ENCODE results near the gene DDB1. TPM values are rescaled to one million over a fixed set of nuclear protein-coding genes. Genes with fewer than 3 reads are reported as not detected.

Gene DDB1
- total and polyA plus RNA-seq, 2 of the 4 experiments (the other 2 are of a cell fraction) = 221 to 412 TPM

GRCh38 chr11:61306221-61306620 is 26.7 kb downstream of the DDB1 start:
- 90% methylated on average over 1 of the region's 1 CpG; no CpG with 5 or more reads in 1 of the 2 experiments for WGBS, 2 experiments (ENCODE audit: extremely low coverage in 2 of 2, insufficient read length in 1 of 2)
- H4K20me1 ChIP-seq (ENCODE audit: insufficient read depth, low read length) = peaks cover 25% of the 10 kb centered on the region
- H3K4me2 ChIP-seq (ENCODE audit: low read depth, low read length) = no peak overlapping the region
- ChIA-PET CTCF (no interaction called here), POLR2A (ENCODE audit: unreplicated experiment) (no interaction called here)
- H2AFZ ChIP-seq (replicated peaks; ENCODE audit: low read length, poor library complexity) = no peak overlapping the region
- H2BK120ac ChIP-seq (ENCODE audit: low read depth, low read length) = no peak overlapping the region
- no peaks in the 10 kb centered on the region; the same call in 1 of the 2 replicates for H3K9me1 ChIP-seq (ENCODE audit: insufficient read depth, low read length)
- no peak overlapping the region for H2BK20ac ChIP-seq (ENCODE audit: low read depth, low read length)
- ATAC-seq (ENCODE audit: low read depth) = no peak
- H3K79me1 ChIP-seq (ENCODE audit: low read depth in 1 of 2, low read length in 2 of 2) = peaks cover 18 to 36% of the 10 kb centered on the region in 2 experiments
- no peak overlapping the region for H2BK15ac ChIP-seq (ENCODE audit: low read depth, low read length)
- no peaks in the 10 kb centered on the region for H3K27me3 ChIP-seq (ENCODE audit: control insufficient read depth, insufficient read depth, low read length)
- H2AK9ac ChIP-seq (replicated peaks; ENCODE audit: low read depth, low read length, poor library complexity) = no peak overlapping the region
- BruUV-seq (replicated peaks) = no TSS peak
- dilution Hi-C loops (cut with HindIII; ENCODE audit: low sequenced_read_pairs, unreplicated experiment) (no loop called here), intact Hi-C loops (cut with micrococcal nuclease) (no loop called here), in situ Hi-C loops (cut with MboI; ENCODE audit: low sequenced_read_pairs) (loop anchor here (25.0 kb wide), 1 partner anchor 1694 kb away; the partner anchor contains the start of gene OSBP)
- no peak overlapping the region for H2BK5ac ChIP-seq (ENCODE audit: low read depth, low read length, poor library complexity, severe bottlenecking)
- no peak overlapping the region for H2AK5ac ChIP-seq (ENCODE audit: low read depth, low read length)
- no peak overlapping the region for H3K18ac ChIP-seq (ENCODE audit: low read depth, low read length)
- H3K14ac ChIP-seq (replicated peaks; ENCODE audit: low read depth, low read length) = no peak overlapping the region
- H3K4me3 ChIP-seq (ENCODE audit: insufficient read depth, low read depth, low read length) = no peak overlapping the region
- no peak overlapping the region for H3K27ac ChIP-seq (ENCODE audit: insufficient read depth, low read length)
- H3K56ac ChIP-seq (ENCODE audit: extremely low read depth, insufficient read depth, low read length) = no peak overlapping the region
- H3K4me1 ChIP-seq (ENCODE audit: control insufficient read depth, insufficient read depth, low read length) = no peaks in the 10 kb centered on the region
- no peak overlapping the region for H3K4ac ChIP-seq (ENCODE audit: low read depth, low read length)
- no peak overlapping the region for H3K9ac ChIP-seq (ENCODE audit: low read depth, low read length)
- H4K91ac ChIP-seq (ENCODE audit: insufficient read depth, low read depth, low read length) = no peak overlapping the region
- H3K36me3 ChIP-seq (ENCODE audit: control insufficient read depth, insufficient read depth, low read length) = peaks cover 80% of the 10 kb centered on the region
- H3K23ac ChIP-seq (ENCODE audit: low read depth, low read length) = no peak overlapping the region
- DNase-seq = no peak
- TF ChIP-seq RAD21 (IDR thresholded peaks at IDR 0.05; ENCODE audit: low read length) = no peak
- no peak for TF ChIP-seq MAFK (IDR thresholded peaks at IDR 0.05; ENCODE audit: low read depth, low read length)
- TF ChIP-seq ELK1 (IDR thresholded peaks at IDR 0.05; ENCODE audit: borderline replicate concordance, low read depth, low read length) = no peak
- TF ChIP-seq RFX5 (IDR thresholded peaks at IDR 0.05; ENCODE audit: low read depth, low read length) = no peak
- TF ChIP-seq MAZ (IDR thresholded peaks at IDR 0.05; ENCODE audit: borderline replicate concordance, low read depth, low read length) = no peak
- TF ChIP-seq RCOR1 (IDR thresholded peaks at IDR 0.05; ENCODE audit: insufficient replicate concordance, low read length) = no peak
- no peak overlapping the region for H4K5ac ChIP-seq (ENCODE audit: low read depth, low read length)
- no peak overlapping the region for H4K8ac ChIP-seq (ENCODE audit: low read depth in 2 of 2, low read length in 2 of 2)
- H3K9me3 ChIP-seq (ENCODE audit: control insufficient read depth, insufficient read depth, low read length) = no peaks in the 10 kb centered on the region
